ENCODE results near the gene WWC1. TPM values are rescaled to one million over a fixed set of nuclear protein-coding genes. Genes with fewer than 3 reads are reported as not detected.

The WWC1 gene
- total RNA-seq, 2 donors from 2014 or later, result 45.3 to 52.6 TPM

- H3K4me3 ChIP-seq, result no peak overlapping the region
- intact Hi-C loops (cut with DNase I), result no loop called here
- H3K27ac ChIP-seq, result no peak overlapping the region
- 84% methylated on average over 3 of the region's 3 CpGs for WGBS
- H3K27me3 ChIP-seq (replicated peaks; ENCODE audit: insufficient read depth), result no peaks in the 10 kb centered on the region
- no peaks in the 10 kb centered on the region for H3K9me3 ChIP-seq
- no peak for DNase-seq (ENCODE audit: low spot score)
- H3K4me1 ChIP-seq (replicated peaks), result no peaks in the 10 kb centered on the region
- TF ChIP-seq POLR2AphosphoS5 (IDR thresholded peaks at IDR 0.05), result no peak
- no peak for TF ChIP-seq POLR2A (IDR thresholded peaks at IDR 0.05)
- no peak for TF ChIP-seq CTCF (IDR thresholded peaks at IDR 0.05)
- H3K36me3 ChIP-seq, result peaks cover 0 to 2% of the 10 kb centered on the region in 2 donors
Observed at GRCh38 chr5:168469816-168470215, 178.4 kb downstream of the WWC1 start.

- Histone ChIP-seq H3K4me1 (replicated peaks) (no peaks in the 10 kb centered on the region), H3K27ac (no peak overlapping the region), H3K4me3 (no peak overlapping the region), H3K27me3 (replicated peaks; ENCODE audit: insufficient read depth) (no peaks in the 10 kb centered on the region), H3K9me3 (no peaks in the 10 kb centered on the region), H3K36me3 (no peaks in the 10 kb centered on the region)
- 86% methylated on average over 4 of the region's 4 CpGs for WGBS
- DNase-seq (ENCODE audit: low spot score), result no peak
- intact Hi-C loops (cut with DNase I), result no loop called here
- no peak for TF ChIP-seq CTCF (IDR thresholded peaks at IDR 0.05)
Observed at GRCh38 chr5:168471785-168472184, 180.3 kb downstream of the WWC1 start.

- no peaks in the 10 kb centered on the region for H3K9me3 ChIP-seq
- DNase-seq (ENCODE audit: low spot score), result no peak
- no peak overlapping the region for H3K27ac ChIP-seq
- no peaks in the 10 kb centered on the region for H3K27me3 ChIP-seq (replicated peaks; ENCODE audit: insufficient read depth)
- no peak overlapping the region for H3K4me3 ChIP-seq
- no peaks in the 10 kb centered on the region for H3K36me3 ChIP-seq
- TF ChIP-seq POLR2AphosphoS5 (IDR thresholded peaks at IDR 0.05) (no peak), CTCF (IDR thresholded peaks at IDR 0.05) (no peak)
- WGBS, result 64% methylated on average over 5 of the region's 5 CpGs
- H3K4me1 ChIP-seq (replicated peaks), result no peaks in the 10 kb centered on the region
- intact Hi-C loops (cut with DNase I), result no loop called here
Observed at GRCh38 chr5:168472329-168472728, 180.9 kb downstream of the WWC1 start.

- Histone ChIP-seq H3K4me3 (no peak overlapping the region), H3K9me3 (no peaks in the 10 kb centered on the region), H3K27me3 (replicated peaks; ENCODE audit: insufficient read depth) (no peaks in the 10 kb centered on the region), H3K36me3 (no peaks in the 10 kb centered on the region), H3K27ac (no peak overlapping the region), H3K4me1 (replicated peaks) (no peaks in the 10 kb centered on the region)
- no peak for DNase-seq (ENCODE audit: low spot score)
- TF ChIP-seq POLR2A (IDR thresholded peaks at IDR 0.05) (no peak), POLR2AphosphoS5 (IDR thresholded peaks at IDR 0.05) (no peak), CTCF (IDR thresholded peaks at IDR 0.05) (no peak)
- intact Hi-C loops (cut with DNase I), result no loop called here
- WGBS, result 71% methylated on average over 1 of the region's 1 CpG
Observed at GRCh38 chr5:168474319-168474718, 182.9 kb downstream of the WWC1 start.

- intact Hi-C loops (cut with DNase I), result no loop called here
- Histone ChIP-seq H3K4me1 (replicated peaks) (no peaks in the 10 kb centered on the region), H3K36me3 (no peaks in the 10 kb centered on the region), H3K4me3 (no peak overlapping the region), H3K27me3 (replicated peaks; ENCODE audit: insufficient read depth) (no peaks in the 10 kb centered on the region), H3K9me3 (no peaks in the 10 kb centered on the region), H3K27ac (no peak overlapping the region)
- TF ChIP-seq POLR2AphosphoS5 (IDR thresholded peaks at IDR 0.05) (no peak), CTCF (IDR thresholded peaks at IDR 0.05) (no peak), POLR2A (IDR thresholded peaks at IDR 0.05) (no peak)
- 54% methylated on average over 7 of the region's 7 CpGs for WGBS
- no peak for DNase-seq (ENCODE audit: low spot score)
Observed at GRCh38 chr5:168477060-168477459, 185.6 kb downstream of the WWC1 start.
